SK-N-MC (cell line): ENCODE results near the gene SLC10A2.

Experiments used
- DNase-seq: peaks from one replicate; pipeline ENCODE4 v3.0.0-alpha.2; 2011; ENCODE audit warnings: low read depth, low spot score
- H3K27ac ChIP-seq: fragments of 200-600 bp; sonication (generic); 2 replicates; pipeline ENCODE4 v1.5.1; 2016; ENCODE audit warnings: mixed run types
- H3K36me3 ChIP-seq: fragments of 200-600 bp; sonication (generic); 2 replicates; pipeline ENCODE4 v1.6.1; 2017; ENCODE audit warnings: antibody characterized with exemption, low read length, mixed read lengths; ENCODE audit not compliant: insufficient read depth
- H3K4me3 ChIP-seq: fragments of 200-600 bp; sonication (generic); 2 replicates; pipeline ENCODE4 v1.5.1; 2016
- H3K9ac ChIP-seq: fragments of 200-600 bp; sonication (generic); 2 replicates; pipeline ENCODE4 v1.8.0; 2017; ENCODE audit warnings: mixed run types, mixed read lengths; ENCODE audit not compliant: insufficient read length
- H3K9me3 ChIP-seq: fragments of 200-600 bp; sonication (generic); 2 replicates; pipeline ENCODE4 v1.6.1; 2017; ENCODE audit warnings: low read depth, mild to moderate bottlenecking, antibody characterized with exemption, low read length, moderate library complexity, mixed read lengths
- EZH2 ChIP-seq: fragments of 200-600 bp; sonication (generic); IDR thresholded peaks from one replicate; pipeline ENCODE4 v1.6.1; 2017; ENCODE audit warnings: antibody characterized with exemption
- FOXP2 ChIP-seq: optimal IDR thresholded peaks from 2 replicates; pipeline ENCODE3; 2011; ENCODE audit warnings: mild to moderate bottlenecking, moderate library complexity; ENCODE audit not compliant: insufficient read depth; ENCODE audit errors: extremely low read length, control extremely low read depth
- POLR2AphosphoS5 ChIP-seq: IDR thresholded peaks from 2 replicates; pipeline ENCODE4 v1.6.1; 2012; ENCODE audit warnings: mild to moderate bottlenecking, low read depth, low read length, borderline replicate concordance

Gene SLC10A2

DNA sequence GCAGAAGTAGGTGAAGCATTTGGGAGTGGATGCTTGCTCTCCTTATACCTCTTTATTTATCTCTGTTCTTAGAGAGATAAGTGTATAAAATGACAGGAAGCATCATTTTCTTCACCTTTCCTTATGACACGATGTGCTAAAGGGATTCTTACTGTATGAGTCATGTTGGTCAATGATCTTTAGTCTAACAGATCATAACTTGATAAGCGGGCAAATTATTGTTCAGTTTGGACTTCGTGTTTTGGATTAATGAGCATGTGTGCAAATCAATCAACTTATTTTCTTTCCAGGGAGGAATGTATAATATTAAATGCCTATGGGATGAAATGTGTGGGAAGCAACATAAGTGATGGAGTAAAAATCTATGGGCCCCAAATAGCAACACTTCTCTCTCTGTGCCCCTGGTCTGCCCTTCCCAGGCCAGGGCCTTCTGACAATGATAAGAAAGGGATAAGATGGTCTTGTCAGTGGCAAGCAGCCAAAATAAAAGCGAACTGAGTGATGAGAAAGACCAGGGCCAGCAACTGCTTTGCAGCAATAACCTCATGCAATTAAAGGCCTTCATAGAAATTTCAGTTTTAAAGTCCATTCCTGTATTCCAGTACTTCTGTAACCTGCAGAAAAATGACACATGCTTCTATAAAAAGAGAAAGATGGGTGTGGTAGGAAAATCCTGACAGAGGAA lies 61.4 kb downstream of the SLC10A2 start:
- Histone ChIP-seq H3K27ac (no peak overlapping the region), H3K9ac (no peak overlapping the region), H3K9me3 (no peaks in the 10 kb centered on the region), H3K4me3 (no peak overlapping the region), H3K36me3 (no peaks in the 10 kb centered on the region)
- DNase-seq, result no peak
- no peak for TF ChIP-seq EZH2
- no peak for TF ChIP-seq FOXP2
- no peak for TF ChIP-seq POLR2AphosphoS5

GRCh38 chr13:103003631-103004030 lies 62.6 kb downstream of the SLC10A2 start:
- no peak overlapping the region for H3K27ac ChIP-seq

DNA sequence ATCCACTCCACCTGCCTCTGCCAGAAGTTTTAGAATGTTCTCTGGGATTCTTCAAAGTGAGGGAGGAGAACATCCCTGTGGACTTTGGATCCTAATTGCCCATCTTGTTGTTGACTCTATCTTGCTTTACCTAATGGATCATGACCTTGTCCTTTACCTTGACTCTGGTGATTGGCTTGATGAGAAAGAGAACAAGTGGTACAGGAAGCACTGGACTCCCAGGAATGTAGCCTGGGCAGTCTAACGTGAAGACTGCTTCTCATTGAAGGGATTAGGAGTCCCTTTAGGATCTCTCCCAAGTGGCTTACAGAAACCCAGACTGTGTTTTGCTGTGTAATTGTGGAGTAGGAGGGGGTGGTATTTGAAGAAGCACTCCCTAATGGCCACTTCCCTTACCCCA lies 63.9 kb downstream of the SLC10A2 start:
- H3K4me3 ChIP-seq, result no peak overlapping the region
- TF ChIP-seq EZH2 (no peak), POLR2AphosphoS5 (no peak), FOXP2 (no peak)
- no peak overlapping the region for H3K9ac ChIP-seq
- DNase-seq, result no peak
- H3K36me3 ChIP-seq, result no peaks in the 10 kb centered on the region
- H3K9me3 ChIP-seq, result no peaks in the 10 kb centered on the region
- H3K27ac ChIP-seq, result no peak overlapping the region

More at GRCh38 chr13:103003631-103004030, 62.6 kb downstream of the SLC10A2 start:
- Histone ChIP-seq H3K9ac (no peak overlapping the region), H3K4me3 (no peak overlapping the region), H3K9me3 (no peaks in the 10 kb centered on the region), H3K36me3 (no peaks in the 10 kb centered on the region)
- TF ChIP-seq FOXP2 (no peak), POLR2AphosphoS5 (no peak), EZH2 (no peak)
- no peak for DNase-seq

GRCh38 chr13:103000157-103000556 lies 66.1 kb downstream of the SLC10A2 start:
- H3K27ac ChIP-seq, result no peak overlapping the region
- no peak for DNase-seq
- no peaks in the 10 kb centered on the region for H3K9me3 ChIP-seq
- H3K4me3 ChIP-seq, result no peak overlapping the region
- H3K36me3 ChIP-seq, result no peaks in the 10 kb centered on the region
- H3K9ac ChIP-seq, result no peak overlapping the region
- TF ChIP-seq EZH2 (no peak), POLR2AphosphoS5 (no peak), FOXP2 (no peak)

GRCh38 chr13:102999499-102999898 lies 66.7 kb downstream of the SLC10A2 start:
- DNase-seq, result no peak
- Histone ChIP-seq H3K4me3 (no peak overlapping the region), H3K27ac (no peak overlapping the region), H3K9me3 (no peaks in the 10 kb centered on the region), H3K36me3 (no peaks in the 10 kb centered on the region), H3K9ac (no peak overlapping the region)
- no peak for TF ChIP-seq FOXP2
- no peak for TF ChIP-seq EZH2
- no peak for TF ChIP-seq POLR2AphosphoS5
